ENCODE results near the gene C2orf68. TPM values are rescaled to one million over a fixed set of nuclear protein-coding genes. Genes with fewer than 3 reads are reported as not detected.
A peak's percentile ranks its signal among the peaks of the same experiment; 100 is the strongest.

C2orf68 gene
- total RNA-seq, 1 donor from 2014 or later = 67.1 TPM

DNA sequence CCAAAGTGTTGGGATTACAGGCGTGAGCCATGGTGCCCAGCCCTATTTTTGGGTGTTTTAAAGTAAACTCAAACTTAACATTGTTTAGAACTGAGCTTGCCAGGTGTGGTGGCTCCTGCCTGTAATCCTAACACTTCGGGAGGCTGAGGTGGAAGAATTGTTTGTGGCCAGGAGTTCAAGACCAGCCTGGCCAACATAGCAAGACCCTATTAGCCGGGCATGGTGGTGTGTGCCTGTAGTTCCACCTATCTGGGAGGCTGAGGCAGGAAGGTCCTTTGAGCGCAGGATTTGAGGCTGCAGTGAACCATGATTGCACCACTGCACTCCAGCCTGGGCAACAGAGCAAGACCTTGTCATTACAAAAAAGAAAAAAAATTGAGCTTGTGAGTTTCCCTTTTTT, 38.6 kb upstream of the C2orf68 start:
- Mint-ChIP-seq H3K4me1 (ENCODE audit: low read depth) (no peaks in the 10 kb centered on the region), H3K27ac (no peak overlapping the region), H3K9me3 (ENCODE audit: low read depth) (no peaks in the 10 kb centered on the region), H3K36me3 (ENCODE audit: insufficient read depth) (peaks cover 21% of the 10 kb centered on the region), H3K4me3 (ENCODE audit: low read depth) (no peak overlapping the region), H3K27me3 (no peaks in the 10 kb centered on the region)
- DNase-seq (ENCODE audit: low spot score, unreplicated experiment) = no peak
- no peak for TF ChIP-seq CTCF (IDR thresholded peaks at IDR 0.05; ENCODE audit: unreplicated experiment)

- Mint-ChIP-seq H3K27ac (no peak overlapping the region), H3K4me1 (ENCODE audit: low read depth) (no peaks in the 10 kb centered on the region), H3K4me3 (ENCODE audit: low read depth) (no peak overlapping the region), H3K36me3 (ENCODE audit: insufficient read depth) (peaks cover 21% of the 10 kb centered on the region), H3K27me3 (no peaks in the 10 kb centered on the region), H3K9me3 (ENCODE audit: low read depth) (no peaks in the 10 kb centered on the region)
- DNase-seq (ENCODE audit: low spot score, unreplicated experiment) = no peak
- TF ChIP-seq CTCF (IDR thresholded peaks at IDR 0.05; ENCODE audit: unreplicated experiment) = no peak
These were observed 37.6 kb upstream of the C2orf68 start for GRCh38 chr2:85649201-85650190.

GRCh38 chr2:85648619-85649018, 36.8 kb upstream of the C2orf68 start:
- H3K27ac Mint-ChIP-seq = no peak overlapping the region
- no peak for DNase-seq (ENCODE audit: low spot score, unreplicated experiment)
- no peaks in the 10 kb centered on the region for H3K4me1 Mint-ChIP-seq (ENCODE audit: low read depth)
- no peak overlapping the region for H3K4me3 Mint-ChIP-seq (ENCODE audit: low read depth)
- no peaks in the 10 kb centered on the region for H3K9me3 Mint-ChIP-seq (ENCODE audit: low read depth)
- peaks cover 18% of the 10 kb centered on the region for H3K36me3 Mint-ChIP-seq (ENCODE audit: insufficient read depth)
- TF ChIP-seq CTCF (IDR thresholded peaks at IDR 0.05; ENCODE audit: unreplicated experiment) = peak; percentile 53
- H3K27me3 Mint-ChIP-seq = no peaks in the 10 kb centered on the region

DNA sequence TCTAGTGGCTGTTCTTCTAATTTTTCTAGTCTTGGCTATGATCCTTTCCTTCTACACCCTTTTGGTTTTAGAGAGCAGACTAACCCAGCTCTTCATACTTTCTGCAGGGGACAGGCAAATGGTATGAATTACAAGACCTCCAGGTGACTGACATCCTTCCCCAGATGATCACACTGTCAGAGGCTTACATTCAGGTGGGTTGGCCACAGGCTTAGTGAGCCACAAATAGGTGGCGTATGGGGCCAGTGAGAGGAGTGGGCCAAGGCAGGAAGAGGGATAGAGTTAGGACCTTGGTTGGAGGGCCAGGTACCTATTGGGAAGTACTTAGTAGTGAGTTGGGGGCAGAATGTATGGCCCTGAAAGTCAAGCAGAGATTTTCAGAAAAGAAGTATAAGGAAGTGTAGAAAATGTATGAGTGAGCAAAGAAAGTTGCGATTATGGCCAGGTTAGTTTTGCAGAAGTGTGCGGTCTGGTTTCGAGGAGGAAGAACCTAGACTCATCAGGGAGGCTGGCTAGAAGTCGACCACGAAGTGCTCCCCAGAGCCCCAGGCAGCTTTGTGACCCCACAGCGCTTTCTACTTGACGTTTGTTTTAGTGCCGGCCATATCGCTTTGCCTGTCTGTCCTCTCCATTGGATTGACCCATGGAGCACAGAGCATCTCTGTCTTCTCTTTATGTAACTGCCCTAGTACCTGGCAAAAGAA, 36.1 kb upstream of the C2orf68 start:
- Mint-ChIP-seq H3K9me3 (ENCODE audit: low read depth) (no peaks in the 10 kb centered on the region), H3K4me1 (ENCODE audit: low read depth) (no peaks in the 10 kb centered on the region), H3K27me3 (no peaks in the 10 kb centered on the region), H3K36me3 (ENCODE audit: insufficient read depth) (peaks cover 18% of the 10 kb centered on the region), H3K27ac (no peak overlapping the region), H3K4me3 (ENCODE audit: low read depth) (no peak overlapping the region)
- no peak for TF ChIP-seq CTCF (IDR thresholded peaks at IDR 0.05; ENCODE audit: unreplicated experiment)
- DNase-seq (ENCODE audit: low spot score, unreplicated experiment) = no peak

DNA sequence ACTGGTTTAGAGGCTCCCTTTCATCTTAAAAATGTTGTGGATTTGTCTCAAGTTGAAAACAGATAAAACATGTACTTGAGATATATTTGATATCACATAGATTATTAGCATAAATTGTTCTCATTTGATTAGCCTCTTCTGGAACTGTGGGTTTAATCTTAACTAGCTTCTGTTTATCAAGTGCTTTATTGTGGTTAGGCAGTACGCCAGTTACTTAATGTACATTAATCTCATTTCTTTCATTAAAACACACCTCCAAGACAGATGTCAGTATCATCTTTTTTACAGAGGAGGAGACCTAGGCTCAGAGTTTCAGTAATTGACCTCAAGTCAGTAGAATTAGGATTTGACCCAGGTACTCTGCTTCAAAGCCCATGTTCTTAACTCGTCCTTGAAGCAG, 34.3 kb upstream of the C2orf68 start:
- peaks cover 26% of the 10 kb centered on the region for H3K36me3 Mint-ChIP-seq (ENCODE audit: insufficient read depth)
- H3K27me3 Mint-ChIP-seq = no peaks in the 10 kb centered on the region
- DNase-seq (ENCODE audit: low spot score, unreplicated experiment) = no peak
- no peaks in the 10 kb centered on the region for H3K4me1 Mint-ChIP-seq (ENCODE audit: low read depth)
- TF ChIP-seq CTCF (IDR thresholded peaks at IDR 0.05; ENCODE audit: unreplicated experiment) = no peak
- H3K4me3 Mint-ChIP-seq (ENCODE audit: low read depth) = no peak overlapping the region
- H3K27ac Mint-ChIP-seq = no peak overlapping the region
- H3K9me3 Mint-ChIP-seq (ENCODE audit: low read depth) = no peaks in the 10 kb centered on the region
